CD4-positive, alpha-beta T cell treated with Interleukin-6 for 4 hours (primary cell): ENCODE measurements around the gene ZNF420.
"Not testable (repeated sequence)": the region's sequence is repeated elsewhere in the genome, so short reads cannot be mapped to it uniquely, and the experiment has no call there.

Source experiments
- DNase-seq: peaks from one replicate; pipeline ENCODE4 v3.0.0-alpha.2; 2020; ENCODE audit warnings: mixed read lengths

ZNF420 gene

DNA sequence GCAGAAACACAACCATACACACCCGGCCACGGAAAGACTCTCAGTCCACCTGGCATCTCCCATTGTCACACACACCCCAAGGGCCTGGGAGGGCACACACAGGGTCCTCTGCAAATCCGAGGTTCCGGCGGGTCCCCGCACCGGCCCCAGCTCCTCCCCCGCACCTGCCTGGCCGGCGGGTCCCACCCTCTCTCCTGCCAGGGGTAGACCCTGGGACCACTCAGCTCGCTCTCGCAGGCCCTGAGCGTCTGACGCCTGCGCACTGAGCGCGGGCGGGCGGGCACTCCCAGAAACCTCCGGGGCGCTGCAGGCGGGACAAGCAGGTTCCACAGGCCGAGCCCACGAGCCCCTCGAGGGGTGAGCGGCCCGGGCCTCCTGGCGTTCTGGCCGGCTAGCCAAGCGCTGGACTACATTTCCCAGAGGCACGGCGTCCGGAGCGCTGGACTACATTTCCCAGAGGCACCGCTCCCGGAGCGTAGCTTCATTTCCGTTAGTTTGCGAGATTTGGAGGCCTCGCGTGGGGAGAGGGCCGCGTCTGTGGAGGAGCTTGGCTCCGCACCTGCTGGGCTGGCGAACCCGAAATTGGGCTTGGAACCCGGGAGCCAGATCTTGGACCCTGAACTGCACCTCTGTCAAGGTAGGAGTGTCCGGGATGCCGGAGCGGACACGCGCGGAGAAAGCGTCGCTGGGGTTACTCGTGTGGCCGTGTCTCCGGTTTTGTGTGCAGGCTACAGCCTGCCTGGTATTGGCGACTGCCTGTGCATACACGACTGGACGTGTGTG lies at the start of gene ZNF420:
ZNF420 (plus strand) TSS at position 500 of the 783 bp plus-strand sequence. CDS start 10,686 bp downstream, outside the sequence.
- DNase-seq: peak; percentile 90

DNA sequence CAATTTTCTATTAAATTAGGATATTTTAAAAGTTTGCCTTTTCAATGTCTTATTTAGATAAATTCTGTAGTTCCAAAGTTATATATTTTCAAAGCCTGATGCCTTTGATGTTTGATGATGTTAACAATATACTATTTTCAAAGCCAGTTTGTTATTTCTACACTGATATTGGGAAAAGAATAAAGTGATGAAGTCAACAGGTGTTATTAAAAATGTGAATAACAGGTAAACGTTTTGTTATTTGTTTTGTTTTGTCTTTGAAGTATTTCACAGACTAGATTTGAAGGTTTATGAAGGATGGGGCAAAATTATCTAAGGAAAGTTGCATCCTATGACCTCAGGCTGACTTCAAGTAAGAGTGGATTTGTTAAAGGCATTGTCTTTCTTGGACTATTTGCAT lies 33.1 kb upstream of the ZNF420 start:
- DNase-seq: no peak

DNA sequence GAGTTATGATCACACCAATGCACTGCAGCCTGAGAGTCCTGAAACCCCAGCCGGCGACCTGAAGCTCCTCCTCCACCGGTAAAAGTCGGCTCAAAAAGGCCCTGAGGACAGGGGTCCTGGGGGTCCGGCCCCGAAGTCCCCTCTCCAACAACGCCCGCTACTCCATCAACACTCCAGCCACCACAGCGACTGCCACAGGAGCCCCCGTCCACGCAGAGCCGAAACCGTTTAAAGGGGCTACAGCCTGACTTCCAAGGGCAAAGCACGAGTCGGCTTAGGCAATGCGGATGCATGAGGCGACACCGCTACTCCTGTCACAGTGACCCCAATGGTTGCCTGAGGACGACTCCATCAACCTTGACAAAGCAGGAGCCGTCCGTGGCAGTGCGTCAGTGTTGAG lies 22.9 kb upstream of the ZNF420 start:
- DNase-seq: no peak

DNA sequence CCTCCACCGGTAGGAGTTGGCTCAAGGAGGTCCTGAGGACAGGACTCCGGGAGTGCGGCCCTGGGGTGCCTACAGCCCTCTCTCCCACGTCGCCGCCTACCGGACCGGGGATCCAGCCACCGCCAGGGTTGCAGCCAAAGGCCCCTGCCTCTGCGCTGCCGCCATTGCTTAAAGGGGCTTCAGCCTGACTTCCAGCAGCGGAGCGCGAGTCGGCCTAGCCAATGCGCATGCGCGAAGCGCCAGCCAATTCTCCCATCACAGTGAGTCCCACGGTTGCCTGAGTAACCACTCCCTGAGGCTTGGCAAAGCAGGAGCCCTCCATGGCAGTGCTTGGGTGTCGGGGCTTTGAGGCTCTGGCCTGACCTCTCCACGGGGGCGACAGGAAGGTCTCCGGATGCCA lies 21.5 kb upstream of the ZNF420 start:
- DNase-seq: no peak

DNA sequence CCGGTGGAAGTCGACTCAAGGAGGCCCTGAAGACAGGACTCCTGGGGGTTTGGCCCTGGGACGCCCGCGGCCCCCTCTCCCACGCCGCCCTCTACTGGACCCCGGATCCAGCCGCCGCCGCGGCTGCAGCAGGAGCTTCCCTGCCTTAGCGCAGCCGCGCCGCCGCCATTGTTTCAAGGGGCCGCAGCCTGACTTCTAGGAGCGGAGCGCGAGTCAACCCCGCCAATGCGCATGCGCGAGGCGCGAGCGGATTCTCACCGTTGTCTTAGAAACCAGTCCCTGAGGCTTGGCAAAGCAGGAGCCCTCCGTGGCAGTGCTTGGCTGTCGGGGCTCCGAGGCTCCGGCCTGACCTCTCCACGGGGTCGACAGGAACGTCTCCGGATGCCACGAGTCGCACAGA lies 19.1 kb upstream of the ZNF420 start:
- DNase-seq: no peak

DNA sequence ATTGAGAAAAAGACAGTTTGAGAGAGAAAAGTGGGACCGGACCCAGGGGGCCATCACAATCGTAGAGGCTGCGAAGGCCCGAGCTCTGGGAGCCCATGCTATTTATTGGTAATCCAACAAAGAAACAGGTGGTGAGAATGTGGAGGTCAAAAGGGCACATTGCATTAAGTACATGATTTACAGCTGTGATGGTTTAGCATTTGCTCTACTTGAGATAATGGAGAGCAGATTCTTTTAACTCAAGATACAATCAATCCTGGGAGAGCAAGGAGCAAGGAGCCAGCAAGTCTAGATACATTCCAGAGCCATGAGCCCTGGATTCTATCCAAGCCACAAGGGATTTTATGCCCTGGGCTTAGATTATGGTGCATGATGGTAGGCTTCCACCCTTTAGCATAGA lies 13.3 kb upstream of the ZNF420 start:
- not testable (repeated sequence) for DNase-seq

DNA sequence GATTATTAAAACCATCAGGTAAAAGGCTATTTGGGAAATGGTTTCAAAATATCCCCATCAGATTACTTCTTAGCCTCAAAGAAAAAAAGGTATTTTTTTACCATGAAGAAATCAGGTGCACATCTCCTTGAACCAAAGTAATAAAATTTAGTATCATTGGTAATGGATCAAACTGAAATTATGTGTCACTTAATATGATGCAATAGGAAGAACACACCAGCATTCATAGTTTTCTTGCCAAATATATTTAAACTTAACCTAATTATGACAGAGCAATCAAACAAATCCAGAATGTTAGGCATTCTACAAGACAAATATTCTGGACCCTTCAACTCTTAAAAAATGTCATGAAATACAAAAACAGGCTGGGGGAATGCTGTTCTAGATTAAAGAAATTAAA lies 4.1 kb upstream of the ZNF420 start:
- no peak for DNase-seq

DNA sequence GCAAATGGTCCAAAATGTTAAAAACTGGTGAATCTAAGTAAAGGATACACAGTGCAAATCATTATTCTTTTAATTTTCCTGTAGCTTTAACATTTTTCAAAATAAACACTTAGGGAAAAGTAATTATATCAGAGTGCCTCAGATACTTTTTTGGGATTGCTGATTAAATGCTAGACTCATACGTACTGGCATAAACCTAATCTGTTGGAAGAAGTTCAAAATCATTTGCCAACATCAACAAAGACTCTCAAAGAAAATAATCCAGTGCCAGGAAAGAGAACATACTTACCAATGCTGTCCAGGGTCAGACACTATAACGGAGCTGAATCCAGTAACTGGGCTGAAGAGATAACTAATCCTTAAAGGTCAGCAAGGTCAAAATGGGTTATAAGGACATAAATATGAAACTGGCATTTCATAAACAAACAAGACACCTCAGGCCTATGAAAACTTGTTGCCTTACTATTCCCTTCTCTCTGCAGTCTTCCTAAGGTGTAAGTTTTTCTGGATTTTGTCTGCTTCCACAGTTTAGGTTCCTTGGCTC lies 3.3 kb upstream of the ZNF420 start:
- no peak for DNase-seq

DNA sequence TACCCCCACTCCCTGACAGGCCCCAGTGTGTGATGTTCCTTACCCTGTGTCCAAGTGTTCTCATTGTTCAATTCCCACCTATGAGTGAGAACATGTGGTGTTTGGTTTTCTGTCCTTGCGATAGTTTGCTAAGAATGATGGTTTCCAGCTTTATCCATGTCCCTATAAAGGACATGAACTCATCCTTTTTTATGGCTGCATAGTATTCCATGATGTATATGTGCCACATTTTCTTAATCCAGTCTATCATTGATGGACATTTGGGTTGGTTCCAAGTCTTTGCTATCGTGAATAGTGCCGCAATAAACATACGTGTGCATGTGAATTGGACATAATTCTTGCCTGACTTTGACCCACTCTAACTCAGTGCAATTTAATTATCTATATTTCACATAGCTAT lies 1.7 kb upstream of the ZNF420 start:
- DNase-seq: not testable (repeated sequence)

DNA sequence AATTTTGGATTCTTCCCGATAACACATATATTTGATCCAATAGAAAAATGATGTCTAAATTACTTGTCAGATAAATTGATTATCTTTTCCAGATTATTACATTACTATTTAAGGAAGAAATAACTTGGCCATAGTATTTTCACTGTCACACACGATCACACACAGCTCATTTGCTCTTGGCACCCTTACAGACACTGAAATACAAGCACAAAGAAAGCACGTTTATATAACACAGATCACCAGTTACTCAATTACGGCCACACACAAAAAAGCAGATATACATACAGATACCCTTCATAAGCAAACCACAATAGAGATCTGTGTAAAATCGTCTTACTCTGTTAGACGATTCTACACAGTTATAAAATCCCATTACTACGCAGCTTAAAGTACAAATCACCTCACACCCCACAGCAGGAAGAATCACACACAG lies 716 bp upstream of the ZNF420 start:
- DNase-seq: no peak

DNA sequence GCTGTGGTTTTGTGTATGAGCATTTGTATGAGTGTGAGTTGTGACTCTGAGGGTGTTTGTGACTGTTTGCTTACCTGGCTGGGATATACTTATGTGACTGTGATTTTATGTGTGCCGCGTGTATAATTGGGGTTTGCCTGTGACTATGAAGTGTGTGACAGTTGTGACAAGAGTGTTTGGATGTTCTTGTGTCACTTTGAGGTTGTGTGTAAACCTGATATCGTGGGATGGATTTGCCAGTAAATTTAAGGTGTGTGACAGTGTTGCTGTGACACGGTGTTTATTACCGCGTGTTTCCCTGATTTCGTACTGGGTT lies 442 bp downstream of the ZNF420 start:
- DNase-seq: no peak

DNA sequence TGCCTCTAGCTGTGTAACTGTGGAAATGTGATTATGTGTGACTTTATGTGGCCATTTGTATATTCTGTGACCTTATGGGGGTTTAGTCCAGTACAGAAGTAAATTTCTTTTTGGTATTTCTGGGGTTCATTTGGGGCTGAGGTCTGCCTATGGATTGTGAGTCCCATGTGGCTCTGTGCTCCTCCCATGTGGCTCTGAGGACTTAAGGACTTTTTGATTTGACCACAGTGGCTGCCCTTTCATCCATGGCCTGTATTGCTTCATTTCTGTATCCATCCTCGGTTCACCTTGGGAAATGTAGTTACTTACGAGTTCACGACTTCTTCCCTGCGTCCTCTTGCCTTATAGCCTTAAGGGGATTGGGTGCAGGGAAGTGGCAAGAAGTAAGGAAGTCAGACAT lies 1.0 kb downstream of the ZNF420 start:
- no peak for DNase-seq

DNA sequence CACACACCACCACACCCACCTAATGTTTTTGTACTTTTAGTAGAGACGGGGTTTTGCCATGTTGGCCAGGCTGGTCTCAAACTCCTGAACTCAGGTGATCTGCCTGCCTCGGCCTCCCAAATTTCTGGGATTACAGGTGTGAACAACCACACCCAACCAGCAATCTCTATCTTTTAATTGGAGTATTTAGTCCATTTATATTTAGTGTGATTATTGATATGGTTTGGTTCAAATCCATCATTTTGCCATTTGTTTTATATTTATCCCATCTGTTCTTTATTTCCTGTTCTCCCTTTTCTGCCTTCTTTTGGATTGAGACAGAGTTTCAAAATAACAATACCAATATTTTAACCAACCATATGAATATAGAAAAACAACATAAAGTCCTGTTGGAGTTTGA lies 4.1 kb downstream of the ZNF420 start:
- no peak for DNase-seq

DNA sequence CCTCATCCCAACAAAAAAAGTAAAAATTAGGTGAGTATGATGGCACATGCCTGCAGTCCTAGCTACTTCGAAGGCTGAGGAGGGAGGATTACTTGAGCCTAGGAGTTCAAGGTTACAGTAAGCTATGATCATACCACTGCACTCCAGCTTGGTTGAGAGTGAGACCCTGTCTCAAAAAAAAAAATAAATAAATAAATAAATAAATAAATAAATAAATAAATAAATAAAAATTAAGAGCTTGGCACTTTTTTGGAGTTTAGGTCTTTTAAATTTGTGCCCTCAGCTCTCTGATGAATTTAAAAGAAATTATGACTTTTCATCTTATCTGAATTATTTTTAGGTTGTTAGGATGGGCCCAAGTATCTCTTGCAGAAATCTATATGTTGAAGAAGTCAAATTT lies 8.9 kb downstream of the ZNF420 start:
- no peak for DNase-seq

DNA sequence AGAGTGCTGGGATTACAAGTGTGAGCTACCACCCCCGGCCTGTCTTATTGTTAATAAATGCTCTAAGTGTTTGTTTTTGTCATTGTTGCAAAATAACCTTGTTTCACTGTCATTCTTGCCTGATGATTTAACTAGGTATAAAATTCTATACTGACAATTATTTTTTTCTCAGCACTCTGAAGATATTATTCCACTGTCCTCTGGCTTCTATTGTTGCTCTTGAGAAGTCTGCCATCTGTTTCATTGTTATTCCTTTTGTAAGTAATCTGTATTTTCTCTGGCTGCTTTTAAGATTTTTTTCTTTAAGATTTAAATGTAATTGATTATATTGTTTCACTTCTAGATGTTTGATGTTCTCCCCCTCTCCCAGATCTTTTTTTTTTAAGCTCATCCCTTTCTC lies 17.6 kb downstream of the ZNF420 start:
- DNase-seq: no peak

DNA sequence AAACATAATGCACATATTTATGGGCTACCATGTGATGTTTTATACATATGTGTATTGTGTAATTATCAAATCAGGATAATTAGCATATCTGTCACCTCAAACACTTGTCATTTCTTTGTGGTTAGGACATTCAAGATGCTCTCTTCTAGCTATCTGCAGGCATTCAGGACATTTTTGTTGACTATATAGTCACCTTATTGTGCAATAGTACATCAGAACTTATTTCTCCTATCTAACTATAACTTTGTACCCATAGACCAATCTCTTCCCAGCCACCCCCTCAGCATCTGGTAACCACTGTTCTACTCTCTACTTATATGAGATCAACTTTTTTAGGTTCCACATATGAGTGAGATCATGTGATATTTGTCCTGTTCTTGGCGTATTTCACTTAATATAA lies 20.3 kb downstream of the ZNF420 start:
- no peak for DNase-seq

DNA sequence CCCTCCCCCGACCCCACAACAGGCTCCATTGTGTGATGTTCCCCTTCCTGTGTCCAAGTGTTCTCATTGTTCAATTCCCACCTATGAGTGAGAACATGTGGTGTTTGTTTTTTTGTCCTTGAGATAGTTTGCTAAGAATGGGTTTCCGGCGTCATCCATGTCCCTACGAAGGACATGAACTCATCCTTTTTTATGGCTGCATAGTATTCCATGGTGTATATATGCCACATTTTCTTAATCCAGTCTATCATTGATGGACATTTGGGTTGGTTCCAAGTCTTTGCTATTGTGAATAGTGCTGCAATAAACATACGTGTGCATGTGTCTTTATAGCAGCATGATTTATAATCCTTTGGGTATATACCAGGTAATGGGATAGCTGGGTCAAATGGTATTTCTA lies 25.9 kb downstream of the ZNF420 start:
- DNase-seq: not testable (repeated sequence)

DNA sequence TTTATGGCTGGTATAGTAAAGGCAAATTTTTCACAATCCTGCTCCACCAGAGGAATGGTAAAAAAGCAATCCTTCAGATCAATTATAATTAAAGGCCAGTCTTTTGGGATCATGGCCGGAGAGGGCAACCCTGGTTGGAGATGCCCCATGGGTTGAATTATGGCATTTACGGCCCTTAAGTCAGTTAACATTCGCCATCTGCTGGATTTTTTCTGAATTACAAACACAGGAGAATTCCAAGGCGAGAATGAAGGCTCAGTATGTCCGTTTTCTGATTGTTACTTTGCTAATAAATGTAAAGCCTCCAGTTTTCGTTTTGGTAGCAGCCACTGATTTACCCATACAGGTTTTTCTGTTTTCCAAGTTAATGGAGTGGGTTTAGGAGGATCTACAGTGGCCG lies 33.5 kb downstream of the ZNF420 start:
- DNase-seq: not testable (repeated sequence)

DNA sequence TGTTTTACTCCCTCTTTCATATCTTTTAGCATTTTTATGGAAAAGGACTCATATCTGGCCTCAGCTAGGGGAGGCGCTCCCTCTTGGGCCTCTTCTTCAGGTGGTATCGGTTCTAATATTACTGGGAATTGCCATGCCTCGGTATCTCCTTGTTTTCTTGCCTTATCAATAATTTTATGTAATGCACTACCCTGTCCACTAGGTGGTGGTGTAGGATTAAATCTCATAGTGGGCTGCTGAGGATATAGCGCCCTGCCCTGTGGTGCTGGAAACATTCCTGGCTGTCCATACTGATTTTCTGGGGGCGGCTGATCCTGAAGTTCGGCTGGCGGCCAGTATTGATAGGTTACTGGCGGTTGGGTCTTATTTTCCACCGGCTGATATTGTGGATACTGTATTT lies 35.8 kb downstream of the ZNF420 start:
- DNase-seq: no peak

DNA sequence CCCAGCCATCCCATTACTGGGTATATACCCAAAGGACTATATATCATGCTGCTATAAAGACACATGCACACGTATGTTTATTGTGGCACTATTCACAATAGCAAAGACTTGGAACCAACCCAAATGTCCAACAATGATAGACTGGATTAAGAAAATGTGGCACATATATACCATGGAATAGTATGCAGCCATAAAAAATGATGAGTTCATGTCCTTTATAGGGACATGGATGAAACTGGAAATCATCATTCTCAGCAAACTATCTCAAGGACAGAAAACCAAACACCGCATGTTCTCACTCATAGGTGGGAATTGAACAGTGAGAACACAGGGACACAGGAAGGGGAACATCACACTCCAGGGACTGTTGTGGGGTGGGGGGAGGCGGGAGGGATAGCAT lies 43.9 kb downstream of the ZNF420 start:
- DNase-seq: not testable (repeated sequence)

DNA sequence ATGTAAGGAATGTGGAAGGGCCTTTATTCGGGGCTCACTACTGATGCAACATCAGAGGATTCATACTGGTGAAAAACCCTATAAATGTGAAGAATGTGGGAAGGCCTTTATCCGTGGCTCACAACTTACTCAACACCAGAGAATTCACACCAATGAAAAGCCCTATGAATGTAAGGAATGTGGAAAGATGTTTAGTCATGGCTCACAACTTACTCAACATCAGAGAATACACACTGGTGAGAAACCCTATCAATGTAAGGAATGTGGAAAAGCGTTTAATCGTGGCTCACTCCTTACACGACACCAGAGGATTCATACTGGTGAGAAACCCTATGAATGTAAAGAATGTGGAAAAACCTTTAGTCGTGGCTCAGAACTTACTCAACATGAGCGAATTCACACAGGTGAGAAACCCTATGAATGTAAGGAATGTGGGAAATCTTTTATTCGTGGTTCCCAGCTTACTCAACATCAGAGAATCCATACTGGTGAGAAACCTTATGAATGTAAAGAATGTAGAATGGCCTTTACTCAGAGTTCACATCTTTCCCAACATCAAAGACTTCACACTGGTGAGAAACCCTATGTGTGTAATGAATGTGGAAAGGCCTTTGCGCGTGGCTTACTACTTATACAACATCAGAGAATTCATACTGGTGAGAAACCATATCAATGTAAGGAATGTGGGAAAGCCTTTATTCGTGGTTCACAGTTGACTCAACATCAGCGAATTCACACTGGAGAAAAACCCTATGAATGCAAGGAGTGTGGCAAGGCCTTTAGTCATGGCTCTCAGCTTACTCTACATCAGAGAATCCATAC lies 50.0 kb downstream of the ZNF420 start:
- no peak for DNase-seq

DNA sequence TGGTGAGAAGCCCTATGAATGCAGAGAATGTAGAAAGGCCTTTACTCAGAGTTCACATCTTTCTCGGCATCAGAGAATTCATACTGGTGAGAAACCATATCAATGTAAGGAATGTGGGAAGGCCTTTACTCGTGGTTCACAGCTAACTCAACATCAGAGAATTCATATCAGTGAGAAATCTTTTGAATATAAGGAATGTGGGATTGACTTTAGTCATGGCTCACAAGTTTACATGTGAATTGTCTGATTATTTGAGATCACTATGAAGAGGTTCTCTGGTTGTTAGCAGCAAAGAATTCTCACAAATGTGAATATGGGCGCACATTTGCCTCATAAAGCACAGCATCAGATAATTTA lies 50.6 kb downstream of the ZNF420 start:
- no peak for DNase-seq

DNA sequence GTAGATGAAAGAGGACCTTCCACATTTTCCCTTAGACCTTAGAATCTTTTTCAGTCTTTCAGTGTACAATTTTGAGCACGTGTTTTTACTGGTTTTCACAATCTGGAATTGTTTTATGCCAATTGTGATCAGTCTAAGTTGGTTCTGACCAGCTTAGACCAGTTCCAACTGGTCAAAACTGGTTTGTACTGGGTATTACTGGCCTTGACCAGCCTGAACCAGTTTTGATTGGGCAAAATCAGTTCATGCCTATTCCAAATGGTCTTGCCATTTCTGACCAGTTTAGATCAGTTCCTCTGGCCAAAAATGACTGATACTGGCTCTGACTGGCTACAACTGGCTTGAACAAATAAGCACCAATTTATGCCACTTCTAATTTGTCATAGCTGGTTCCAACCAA lies 57.9 kb downstream of the ZNF420 start:
- no peak for DNase-seq

DNA sequence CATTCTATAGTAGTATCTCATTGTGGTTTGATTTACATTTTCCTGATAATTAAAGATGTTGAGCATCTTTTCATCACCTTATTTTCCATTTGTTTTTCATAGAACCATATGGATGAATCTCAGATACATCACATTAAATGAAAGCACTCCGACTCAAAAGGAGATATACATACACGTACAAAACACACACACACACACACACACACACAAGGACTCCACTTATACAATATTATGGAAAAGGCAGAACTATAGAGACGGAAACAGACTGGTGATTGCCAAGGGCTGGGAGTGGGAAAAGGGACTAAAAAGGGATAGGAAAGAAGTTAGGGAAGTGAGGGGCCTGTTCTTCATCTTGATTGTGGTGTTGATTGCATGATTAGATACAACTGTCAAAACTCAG lies 70.0 kb downstream of the ZNF420 start:
- no peak for DNase-seq
